OCI-LY1 (cell line): ENCODE results near the gene GINS3.

Experiments
- CTCF ChIP-seq: fragments of 200-600 bp; sonication (generic), shearing (Covaris generic); IDR thresholded peaks from 2 replicates; pipeline ENCODE4 v1.5.1; 2017; ENCODE audit warnings: mild to moderate bottlenecking, antibody characterized with exemption, low read length, moderate library complexity, mixed read lengths
- EZH2 ChIP-seq: fragments of 200-600 bp; sonication (generic), shearing (Covaris generic); IDR thresholded peaks from 2 replicates; pipeline ENCODE4 v1.8.0; 2017; ENCODE audit warnings: borderline replicate concordance, mixed run types, mild to moderate bottlenecking, antibody characterized with exemption, low read length, moderate library complexity, mixed read lengths

GRCh38 chr16:58384437-58385055, 7.7 kb upstream of the GINS3 start:
- TF ChIP-seq EZH2 (no peak), CTCF (no peak)
